ENCODE results near the gene CDKL1. TPM values are rescaled to one million over a fixed set of nuclear protein-coding genes. Genes with fewer than 3 reads are reported as not detected.
"Not testable (repeated sequence)": the region's sequence is repeated elsewhere in the genome, so short reads cannot be mapped to it uniquely, and the experiment has no call there.

CDKL1 gene
- total RNA-seq, 1 donor from 2014 or later = 5.9 TPM

DNA sequence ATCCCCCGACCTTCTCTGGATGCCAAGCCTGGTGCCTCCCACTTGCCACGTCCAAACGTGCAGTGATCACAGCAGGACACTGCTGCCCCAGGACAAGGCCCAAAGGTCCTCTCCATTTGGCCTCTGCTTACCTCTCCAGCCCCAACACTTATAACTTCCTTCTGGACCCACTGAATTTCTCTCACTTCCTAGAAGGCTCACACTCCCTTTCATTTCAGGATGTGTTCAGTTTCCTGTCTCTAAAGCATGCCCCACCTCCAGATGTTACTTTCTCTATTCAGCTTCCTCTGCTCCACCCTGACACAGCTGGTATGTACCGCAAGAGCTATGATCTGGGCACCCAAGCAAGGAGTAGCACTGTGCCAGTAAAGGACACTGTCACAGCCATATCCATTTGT lies 33.0 kb downstream of the CDKL1 start:
- ATAC-seq (ENCODE audit: low read depth) (peak; percentile 99), DNase-seq (peak; percentile 27)
- intact Hi-C loops (cut with micrococcal nuclease) = loop anchor here (1.0 to 5.0 kb wide), 5 partner anchors 19 to 469 kb away; partner anchors contain the start of genes DMAC2L, L2HGDH and NIN
- ChIA-PET CTCF (interaction anchor here (1.0 to 1.5 kb wide), 4 partner anchors 19 to 43 kb away, joined by 3 to 4 read pairs (median 4); no protein-coding TSS in a partner anchor), POLR2A (interaction anchor here (0.6 to 2.6 kb wide), 10 partner anchors 10 to 744 kb away, joined by 3 to 13 read pairs (median 5); partner anchors contain the start of genes CDKL1, DMAC2L, L2HGDH and RPL36AL)
- Mint-ChIP-seq H3K27ac (peak overlapping the region; percentile 97), H3K27me3 (no peaks in the 10 kb centered on the region), H3K4me1 (peaks cover 44% of the 10 kb centered on the region), H3K4me3 (peak overlapping the region; percentile 84), H3K36me3 (ENCODE audit: low read depth) (peaks cover 5% of the 10 kb centered on the region), H3K9me3 (peaks cover 2% of the 10 kb centered on the region)
- TF ChIP-seq, protein P1, sequence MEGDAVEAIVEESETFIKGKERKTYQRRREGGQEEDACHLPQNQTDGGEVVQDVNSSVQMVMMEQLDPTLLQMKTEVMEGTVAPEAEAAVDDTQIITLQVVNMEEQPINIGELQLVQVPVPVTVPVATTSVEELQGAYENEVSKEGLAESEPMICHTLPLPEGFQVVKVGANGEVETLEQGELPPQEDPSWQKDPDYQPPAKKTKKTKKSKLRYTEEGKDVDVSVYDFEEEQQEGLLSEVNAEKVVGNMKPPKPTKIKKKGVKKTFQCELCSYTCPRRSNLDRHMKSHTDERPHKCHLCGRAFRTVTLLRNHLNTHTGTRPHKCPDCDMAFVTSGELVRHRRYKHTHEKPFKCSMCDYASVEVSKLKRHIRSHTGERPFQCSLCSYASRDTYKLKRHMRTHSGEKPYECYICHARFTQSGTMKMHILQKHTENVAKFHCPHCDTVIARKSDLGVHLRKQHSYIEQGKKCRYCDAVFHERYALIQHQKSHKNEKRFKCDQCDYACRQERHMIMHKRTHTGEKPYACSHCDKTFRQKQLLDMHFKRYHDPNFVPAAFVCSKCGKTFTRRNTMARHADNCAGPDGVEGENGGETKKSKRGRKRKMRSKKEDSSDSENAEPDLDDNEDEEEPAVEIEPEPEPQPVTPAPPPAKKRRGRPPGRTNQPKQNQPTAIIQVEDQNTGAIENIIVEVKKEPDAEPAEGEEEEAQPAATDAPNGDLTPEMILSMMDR (IDR thresholded peaks at IDR 0.05) = no peak

DNA sequence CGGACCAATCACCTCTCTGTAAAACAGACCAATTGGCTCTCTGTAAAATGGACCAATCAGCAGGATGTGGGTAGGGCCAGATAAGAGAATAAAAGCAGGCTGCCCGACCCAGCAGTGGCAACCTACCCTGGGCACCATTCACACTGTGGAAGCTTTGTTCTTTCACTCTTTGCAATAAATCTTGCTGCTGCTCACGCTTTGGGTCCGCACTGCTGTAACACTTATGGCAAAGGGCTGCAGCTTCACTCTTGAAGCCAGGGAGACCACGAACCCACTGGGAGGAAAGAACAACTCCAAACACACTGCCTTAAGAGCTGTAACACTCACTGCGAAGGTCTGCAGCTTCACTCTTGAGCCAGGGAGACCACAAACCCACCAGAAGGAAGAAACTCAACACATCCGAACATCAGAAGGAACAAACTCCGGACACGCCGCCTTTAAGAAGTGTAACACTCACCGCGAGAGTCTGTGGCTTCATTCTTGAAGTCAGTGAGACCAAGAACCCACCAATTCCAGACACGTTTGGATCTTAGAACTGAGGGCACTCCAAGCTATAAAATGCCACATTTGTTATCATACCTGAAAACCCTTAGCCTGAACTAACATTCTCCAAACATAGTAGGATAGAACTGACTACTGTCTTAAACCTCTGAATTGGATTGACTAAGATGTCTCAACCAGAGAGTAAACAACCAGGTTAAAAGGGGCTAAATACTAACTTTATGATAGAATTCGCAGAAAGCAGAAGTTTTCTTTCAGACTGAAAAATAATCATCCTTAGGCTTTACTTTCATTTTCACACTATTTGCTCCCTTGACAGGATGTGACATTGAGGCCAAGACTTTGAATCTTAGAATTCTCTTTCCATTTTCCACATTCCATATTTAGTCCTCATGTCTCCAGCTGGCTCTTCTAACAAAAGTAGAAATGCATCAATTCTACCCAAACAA lies 33.6 kb downstream of the CDKL1 start:
- no peak for DNase-seq
- H3K9me3 Mint-ChIP-seq = peaks cover 2% of the 10 kb centered on the region
- TF ChIP-seq, protein P1 (IDR thresholded peaks at IDR 0.05) = no peak
- ATAC-seq (ENCODE audit: low read depth) = peak; percentile 40
- CTCF ChIA-PET = interaction anchor here (1.0 to 1.5 kb wide), 5 partner anchors 18 to 168 kb away, joined by 3 to 4 read pairs (median 3); no protein-coding TSS in a partner anchor
- intact Hi-C loops (cut with micrococcal nuclease) = loop anchor here (1.0 to 5.0 kb wide), 5 partner anchors 19 to 469 kb away; partner anchors contain the start of genes DMAC2L, L2HGDH and NIN
- POLR2A ChIA-PET = interaction anchor here (0.6 to 2.6 kb wide), 16 partner anchors 10 to 778 kb away, joined by 3 to 13 read pairs (median 5); partner anchors contain the start of genes CDKL1, DMAC2L, KLHDC2 and L2HGDH
- no peaks in the 10 kb centered on the region for H3K27me3 Mint-ChIP-seq
- H3K36me3 Mint-ChIP-seq (ENCODE audit: low read depth) = peaks cover 9% of the 10 kb centered on the region
- H3K4me3 Mint-ChIP-seq = peak overlapping the region; percentile 84
- H3K4me1 Mint-ChIP-seq = peaks cover 44% of the 10 kb centered on the region
- H3K27ac Mint-ChIP-seq = peak overlapping the region; percentile 97

DNA sequence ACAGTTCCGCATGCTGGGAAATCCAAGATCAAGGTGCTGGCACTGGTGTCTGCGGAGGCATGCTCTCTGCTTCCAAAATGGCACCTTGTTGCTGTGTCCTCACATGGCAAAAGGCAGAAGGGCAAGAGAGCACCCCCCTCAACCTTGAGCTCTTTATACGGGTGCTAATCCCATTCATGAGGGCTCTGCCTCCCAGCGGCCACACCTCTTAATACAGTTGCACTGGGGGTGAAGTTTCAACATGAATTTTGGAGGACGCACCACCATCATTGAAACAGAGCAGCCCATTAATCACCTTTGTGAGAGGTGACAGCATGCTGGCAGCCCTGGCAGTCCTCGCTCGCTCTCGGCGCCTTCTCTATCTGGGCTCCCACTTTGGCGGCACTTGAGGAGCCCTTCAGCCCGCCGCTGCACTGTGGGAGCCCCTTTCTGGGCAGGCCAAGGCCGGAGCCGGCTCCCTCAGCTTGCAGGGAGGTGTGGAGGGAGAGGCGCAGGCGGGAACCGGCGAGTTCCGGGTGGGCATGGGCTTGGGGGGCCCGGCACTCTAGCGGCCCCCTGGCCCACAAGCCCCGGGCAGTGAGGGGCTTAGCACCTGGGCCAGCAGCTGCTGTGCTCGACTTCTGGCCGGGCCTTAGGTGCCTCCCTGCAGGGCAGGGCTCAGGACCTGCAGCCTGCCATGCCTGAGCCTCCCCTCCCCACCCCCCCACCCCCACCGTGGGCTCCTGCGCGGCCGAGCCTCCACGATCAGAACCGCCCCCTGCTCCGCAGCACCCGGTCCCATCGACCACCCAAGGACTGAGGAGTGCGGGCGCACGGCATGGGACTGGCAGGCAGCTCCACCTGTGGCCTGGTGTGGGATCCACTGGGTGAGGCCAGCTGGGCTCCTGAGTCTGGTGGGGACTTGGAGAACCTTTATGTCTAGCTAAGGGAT lies 34.9 kb downstream of the CDKL1 start:
- not testable (repeated sequence) for H3K27ac Mint-ChIP-seq; H3K9me3 Mint-ChIP-seq; H3K27me3 Mint-ChIP-seq; DNase-seq; H3K4me3 Mint-ChIP-seq; ATAC-seq (ENCODE audit: low read depth)
- POLR2A ChIA-PET = interaction anchor here (0.7 to 2.6 kb wide), 5 partner anchors 17 to 1525 kb away, joined by 5 to 13 read pairs (median 7); partner anchors contain the start of genes CDKL1, DMAC2L and L2HGDH
- intact Hi-C loops (cut with micrococcal nuclease) = loop anchor here (2.0 to 5.0 kb wide), 3 partner anchors 41 to 471 kb away; partner anchors contain the start of genes DMAC2L, L2HGDH and NIN
- CTCF ChIA-PET = interaction anchor here (1.0 to 1.5 kb wide), 3 partner anchors 12 to 170 kb away, joined by 3 to 4 read pairs (median 3); no protein-coding TSS in a partner anchor
- peaks cover 22% of the 10 kb centered on the region for H3K36me3 Mint-ChIP-seq (ENCODE audit: low read depth)
- peaks cover 36% of the 10 kb centered on the region for H3K4me1 Mint-ChIP-seq

DNA sequence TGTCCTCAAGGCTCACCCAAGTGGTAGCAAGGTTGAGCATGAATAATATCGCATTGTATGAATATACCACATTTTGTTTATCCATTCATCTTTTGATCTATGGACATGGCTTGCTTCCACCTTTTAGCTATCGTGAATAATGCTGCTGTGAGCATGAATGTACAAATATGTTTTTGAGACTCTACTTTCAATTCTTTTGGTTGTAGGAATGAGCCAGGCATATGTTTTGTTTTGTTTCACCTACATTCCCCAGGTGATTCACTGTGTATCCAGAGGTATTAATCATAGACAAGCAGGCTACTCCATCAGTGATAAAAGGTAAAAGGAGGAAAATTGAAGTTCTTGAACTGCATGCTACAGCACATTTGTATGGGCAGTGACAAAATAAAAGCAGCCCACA lies 35.8 kb downstream of the CDKL1 start:
- TF ChIP-seq, protein P1 (IDR thresholded peaks at IDR 0.05) = no peak
- peaks cover 29% of the 10 kb centered on the region for H3K36me3 Mint-ChIP-seq (ENCODE audit: low read depth)
- DNase-seq = no peak
- intact Hi-C loops (cut with micrococcal nuclease) = loop anchor here (5.0 kb wide), 1 partner anchor 471 kb away; the partner anchor contains the start of gene NIN
- ChIA-PET CTCF (interaction anchor here (1.2 kb wide), 1 partner anchor 11 kb away, joined by 4 read pairs; no protein-coding TSS in a partner anchor), POLR2A (interaction anchor here (0.7 kb wide), 1 partner anchor 1526 kb away, joined by 5 read pairs; no protein-coding TSS in a partner anchor)
- H3K4me3 Mint-ChIP-seq = no peak overlapping the region
- H3K27me3 Mint-ChIP-seq = no peaks in the 10 kb centered on the region
- peaks cover 30% of the 10 kb centered on the region for H3K4me1 Mint-ChIP-seq
- no peak for ATAC-seq (ENCODE audit: low read depth)
- peak overlapping the region; percentile 60 for H3K27ac Mint-ChIP-seq
- peaks cover 2% of the 10 kb centered on the region for H3K9me3 Mint-ChIP-seq
